GM23338 (cell line): ENCODE results near the gene SLC16A12. TPM values are rescaled to one million over a fixed set of nuclear protein-coding genes. Genes with fewer than 3 reads are reported as not detected.

Source experiments
- ATAC-seq: fragments of 200-7000 bp; cut with Tn5 transposase; 3 replicates; pipeline ENCODE4 v1.9.1; 2020
- DNase-seq: peaks from one replicate; pipeline ENCODE4 v3.0.0-alpha.2; 2015; ENCODE audit warnings: low spot score
- H2AFZ ChIP-seq: fragments of 200-600 bp; sonication (generic); 2 replicates; pipeline ENCODE4 v1.8.0; 2016; ENCODE audit warnings: antibody characterized with exemption, mild to moderate bottlenecking, moderate library complexity
- H3F3A ChIP-seq: fragments of 200-600 bp; sonication (generic); replicated peaks from 2 replicates; pipeline ENCODE4 v1.8.0; 2017; ENCODE audit warnings: antibody characterized with exemption, mixed run types, low read depth
- H3K27ac ChIP-seq: fragments of 200-600 bp; sonication (generic); 2 replicates; pipeline ENCODE4 v1.6.1; 2016; ENCODE audit warnings: low read depth
- H3K27me3 ChIP-seq: fragments of 200-600 bp; sonication (generic); 2 replicates; pipeline ENCODE4 v1.8.0; 2016; ENCODE audit warnings: mild to moderate bottlenecking, mixed run types, moderate library complexity; ENCODE audit not compliant: insufficient read depth
- H3K36me3 ChIP-seq: fragments of 200-600 bp; sonication (generic); 2 replicates; pipeline ENCODE4 v1.8.0; 2016; ENCODE audit warnings: mild to moderate bottlenecking; ENCODE audit not compliant: insufficient read depth
- H3K4me1 ChIP-seq: fragments of 200-600 bp; sonication (generic); 2 replicates; pipeline ENCODE4 v1.8.0; 2016; ENCODE audit warnings: mild to moderate bottlenecking, moderate library complexity; ENCODE audit not compliant: insufficient read depth
- H3K4me2 ChIP-seq: fragments of 200-600 bp; sonication (generic); 2 replicates; pipeline ENCODE4 v1.7.1; 2017; ENCODE audit warnings: mixed run types
- H3K4me3 ChIP-seq: fragments of 200-600 bp; sonication (generic); 2 replicates; pipeline ENCODE4 v1.6.1; 2016; ENCODE audit warnings: mixed run types
- H3K79me2 ChIP-seq: fragments of 200-600 bp; sonication (generic); replicated peaks from 2 replicates; pipeline ENCODE4 v1.8.0; 2017; ENCODE audit warnings: mild to moderate bottlenecking; ENCODE audit not compliant: insufficient read depth
- H3K9me2 ChIP-seq: fragments of 200-600 bp; sonication (generic); 2 replicates; pipeline ENCODE4 v1.8.0; 2017; ENCODE audit not compliant: insufficient read depth
- H4K20me1 ChIP-seq: fragments of 200-600 bp; sonication (generic); replicated peaks from 2 replicates; pipeline ENCODE4 v1.8.0; 2017; ENCODE audit warnings: mild to moderate bottlenecking; ENCODE audit not compliant: insufficient read depth
- H3K27ac Mint-ChIP-seq: 2 replicates; pipeline ENCODE4 v1.8.0; 2020; ENCODE audit warnings: inconsistent platforms, mild to moderate bottlenecking, moderate library complexity, mixed read lengths
- H3K27me3 Mint-ChIP-seq: 3 replicates; pipeline ENCODE4 v1.8.0; 2022; ENCODE audit warnings: low read depth, mild to moderate bottlenecking, moderate library complexity, mixed read lengths, inconsistent platforms; ENCODE audit not compliant: insufficient read depth, poor library complexity
- H3K36me3 Mint-ChIP-seq: 3 replicates; pipeline ENCODE4 v1.8.0; 2021; ENCODE audit warnings: low read depth, mild to moderate bottlenecking, inconsistent platforms, moderate library complexity, mixed read lengths
- H3K4me1 Mint-ChIP-seq: 3 replicates; pipeline ENCODE4 v1.8.0; 2020; ENCODE audit warnings: mild to moderate bottlenecking, inconsistent platforms, mixed read lengths
- H3K4me3 Mint-ChIP-seq: 3 replicates; pipeline ENCODE4 v1.8.0; 2021; ENCODE audit warnings: moderate library complexity, mild to moderate bottlenecking, inconsistent platforms, mixed read lengths
- H3K9me3 Mint-ChIP-seq: 3 replicates; pipeline ENCODE4 v1.8.0; 2020; ENCODE audit warnings: moderate library complexity, mild to moderate bottlenecking, inconsistent platforms, mixed read lengths
- CREB1 ChIP-seq: fragments of 250-450 bp; sonication (Bioruptor Pico); IDR thresholded peaks from 2 replicates; pipeline ENCODE4 v1.5.0; 2020; ENCODE audit warnings: low read depth, mild to moderate bottlenecking, moderate library complexity
- CTCF ChIP-seq, 2 experiments: fragments of 200-600 bp in 1 of 2; sonication (generic) in 1 of 2; conservative IDR thresholded peaks; 2 replicates each; pipeline versions ENCODE4 v1.5.1 to v1.6.1; 2016 to 2017; ENCODE audit warnings: antibody characterized with exemption in 2 of 2, low read depth in 2 of 2, mild to moderate bottlenecking in 2 of 2, moderate library complexity in 1 of 2
- ETS1 ChIP-seq: IDR thresholded peaks from 2 replicates; pipeline ENCODE4 v1.6.1; 2016; ENCODE audit warnings: antibody characterized with exemption
- EZH2 ChIP-seq: fragments of 200-600 bp; sonication (generic); IDR thresholded peaks from one replicate; pipeline ENCODE4 v1.8.0; 2017; ENCODE audit warnings: antibody characterized with exemption, mild to moderate bottlenecking, low read depth; ENCODE audit not compliant: unreplicated experiment
- EZH2phosphoT487 ChIP-seq: fragments of 200-600 bp; sonication (generic); IDR thresholded peaks from one replicate; pipeline ENCODE4 v1.8.1; 2018; ENCODE audit warnings: antibody characterized with exemption; ENCODE audit not compliant: unreplicated experiment
- JUNB ChIP-seq: IDR thresholded peaks from one replicate; pipeline ENCODE4 v1.6.1; 2016; ENCODE audit warnings: antibody characterized with exemption; ENCODE audit not compliant: unreplicated experiment
- POLR2AphosphoS5 ChIP-seq: IDR thresholded peaks from 2 replicates; pipeline ENCODE4 v1.6.1; 2016; ENCODE audit warnings: antibody characterized with exemption, low read depth
- REST ChIP-seq: IDR thresholded peaks from one replicate; pipeline ENCODE4 v1.6.1; 2018; ENCODE audit warnings: antibody characterized with exemption; ENCODE audit not compliant: unreplicated experiment
- STAT1 ChIP-seq: IDR thresholded peaks from one replicate; pipeline ENCODE4 v1.6.1; 2016; ENCODE audit warnings: antibody characterized with exemption; ENCODE audit not compliant: unreplicated experiment
- ZNF114 ChIP-seq: fragments of 250-450 bp; sonication (Bioruptor Pico); IDR thresholded peaks from 2 replicates; pipeline ENCODE4 v1.5.0; 2020; ENCODE audit warnings: mild to moderate bottlenecking, moderate library complexity
- ZNF331 ChIP-seq: fragments of 250-450 bp; sonication (Bioruptor Pico); IDR thresholded peaks from 2 replicates; pipeline ENCODE4 v1.5.0; 2020; ENCODE audit warnings: low read depth, mild to moderate bottlenecking, moderate library complexity
- polyA plus RNA-seq: library from polyadenylated mRNA; unstranded; fragments of >200 nt; fragmentation: Nextera tagmentation; extraction: Ambion mirVana; gene quantifications from 2 replicates; pipeline ENCODE4 v1.2.1, GENCODE V29; 2016
- total RNA-seq: library from RNA; depleted of rRNA; stranded (reverse); fragments of >200 nt; shearing (Covaris generic); gene quantifications from 2 replicates; pipeline ENCODE4 v1.2.3, GENCODE V29; 2014

Gene SLC16A12
- total and polyA plus RNA-seq, 2 experiments from 2014 or later = 0.84 to 2.0 TPM

DNA sequence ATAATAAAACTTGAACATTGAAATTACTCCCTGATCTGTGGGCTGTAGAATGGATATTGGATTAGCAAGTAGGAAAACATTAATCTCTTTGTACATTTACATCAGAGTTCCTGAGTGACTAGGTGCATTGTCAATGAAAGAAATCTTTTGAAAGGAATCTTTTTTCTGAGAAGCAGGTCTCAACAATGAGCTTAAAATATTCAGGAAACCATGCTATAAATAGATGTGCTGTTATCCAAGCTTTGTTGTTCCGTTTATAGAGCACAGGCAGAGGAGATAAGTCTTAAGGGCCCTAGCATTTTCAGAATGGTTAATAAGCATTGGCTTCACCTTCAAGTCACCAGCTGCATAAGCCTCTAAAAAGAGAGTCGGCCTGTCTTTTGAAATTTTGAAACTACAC, 41.3 kb upstream of the SLC16A12 start (continued):
- TF ChIP-seq REST (no peak), ZNF331 (no peak), EZH2 (no peak), ZNF114 (CRISPR knock-in tag) (no peak), STAT1 (no peak), EZH2phosphoT487 (no peak), JUNB (no peak), CTCF (conservative IDR thresholded peaks at IDR 0.05; ENCODE audit: low read depth in 2 of 2) (no peak)

DNA sequence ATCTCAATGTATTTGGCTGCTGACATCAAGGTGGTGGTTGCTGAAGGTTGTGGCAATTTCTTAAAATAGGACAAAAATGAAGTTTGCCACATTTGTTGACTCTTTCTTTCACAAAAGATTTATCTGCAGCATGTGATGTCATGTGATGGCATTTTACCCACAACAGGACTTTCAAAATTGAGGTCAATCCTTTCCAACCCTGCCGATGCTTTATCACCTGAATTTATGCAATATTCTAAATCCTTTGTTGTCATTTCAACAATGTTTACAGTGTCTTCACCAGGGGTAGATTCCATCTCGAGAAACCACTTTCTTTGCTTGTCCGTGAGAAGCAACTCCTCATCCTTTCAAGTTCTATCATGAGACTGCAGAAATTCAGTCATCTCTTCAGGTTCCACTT, 40.6 kb upstream of the SLC16A12 start:
- no peak for TF ChIP-seq REST
- no peak for TF ChIP-seq POLR2AphosphoS5
- no peak for TF ChIP-seq ETS1
- no peak for TF ChIP-seq CREB1 (CRISPR knock-in tag)
- Histone ChIP-seq H3K79me2 (no peaks in the 10 kb centered on the region), H3K27ac (no peak overlapping the region), H3K4me2 (no peak overlapping the region), H2AFZ (no peak overlapping the region), H3F3A (no peaks in the 10 kb centered on the region), H3K9me2 (no peaks in the 10 kb centered on the region), H3K36me3 (no peaks in the 10 kb centered on the region), H4K20me1 (no peaks in the 10 kb centered on the region), H3K4me1 (no peaks in the 10 kb centered on the region), H3K4me3 (no peak overlapping the region), H3K27me3 (no peaks in the 10 kb centered on the region)
- H3K4me3 Mint-ChIP-seq = no peak overlapping the region
- H3K36me3 Mint-ChIP-seq = no peaks in the 10 kb centered on the region
- peaks cover 4% of the 10 kb centered on the region for H3K27me3 Mint-ChIP-seq
- no peak for DNase-seq
- no peaks in the 10 kb centered on the region for H3K4me1 Mint-ChIP-seq
- no peak overlapping the region for H3K27ac Mint-ChIP-seq
- ATAC-seq = no peak
- no peaks in the 10 kb centered on the region for H3K9me3 Mint-ChIP-seq
